Fibroblast of the aortic adventitia (primary cell): Measurements from ENCODE around the gene SMC3. TPM values are rescaled to one million over a fixed set of nuclear protein-coding genes. Genes with fewer than 3 reads are reported as not detected.

ENCODE experiments used
- DNase-seq: peaks from one replicate; pipeline ENCODE4 v3.0.0-alpha.2; 2010; ENCODE audit warnings: low read depth
- H3K4me3 ChIP-seq: 2 replicates; pipeline ENCODE4 v1.5.1; 2011; ENCODE audit warnings: low read depth, mild to moderate bottlenecking, control low read depth, low read length, moderate library complexity
- CTCF ChIP-seq: IDR thresholded peaks from 2 replicates; pipeline ENCODE4 v1.5.1; 2011; ENCODE audit warnings: mild to moderate bottlenecking, low read length, control low read depth, inconsistent platforms; ENCODE audit not compliant: insufficient read depth
- total RNA-seq: library from RNA; depleted of rRNA; stranded (reverse); fragments of >200 nt; gene quantifications from 2 replicates; pipeline ENCODE4 v1.2.3, GENCODE V29; 2012; ENCODE audit warnings: low replicate concordance

The SMC3 gene
- total RNA-seq, 1 donor = 49.3 TPM

GRCh38 chr10:110574420-110574819, 6.9 kb downstream of the SMC3 start:
- no peak for DNase-seq
- TF ChIP-seq CTCF = no peak
- H3K4me3 ChIP-seq = no peak overlapping the region

GRCh38 chr10:110576220-110576619, 8.7 kb downstream of the SMC3 start:
- H3K4me3 ChIP-seq = no peak overlapping the region
- no peak for TF ChIP-seq CTCF
- peak; percentile 87 for DNase-seq

DNA sequence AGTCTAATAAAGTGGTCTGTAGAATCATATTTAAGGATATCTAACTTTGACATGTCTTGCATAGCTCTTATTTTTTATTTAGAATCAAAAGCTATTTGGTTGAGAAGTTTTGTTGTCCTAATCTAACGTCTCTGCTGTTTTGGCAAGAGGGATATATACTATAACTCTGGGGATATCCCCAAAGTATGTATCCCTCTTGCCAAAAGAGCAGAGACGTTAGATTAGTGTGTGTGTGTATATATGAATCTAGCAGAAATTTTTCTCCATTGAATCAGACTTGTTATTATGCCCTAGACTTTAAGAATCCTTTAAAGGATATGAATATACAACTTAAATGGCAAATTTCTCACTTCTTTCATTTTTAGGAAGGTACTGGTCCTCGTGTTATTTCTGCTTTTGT, 9.6 kb downstream of the SMC3 start:
- TF ChIP-seq CTCF = no peak
- H3K4me3 ChIP-seq = no peak overlapping the region
- DNase-seq = peak; percentile 48

DNA sequence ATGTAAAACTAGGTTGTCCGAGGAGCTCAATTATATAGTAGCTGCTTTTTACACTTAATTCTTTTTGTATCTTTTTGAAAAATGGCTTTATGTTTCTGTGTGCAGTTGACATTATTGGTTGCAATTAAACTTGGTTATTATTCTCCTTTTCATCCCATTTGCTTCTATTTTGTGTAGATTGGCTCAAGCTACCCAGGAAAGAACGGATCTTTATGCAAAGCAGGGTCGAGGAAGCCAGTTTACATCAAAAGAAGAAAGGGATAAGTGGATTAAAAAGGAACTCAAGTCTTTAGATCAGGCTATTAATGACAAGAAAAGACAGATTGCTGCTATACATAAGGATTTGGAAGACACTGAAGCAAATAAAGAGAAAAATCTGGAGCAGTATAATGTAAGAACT, 16.5 kb downstream of the SMC3 start:
- DNase-seq = no peak
- no peak for TF ChIP-seq CTCF
- H3K4me3 ChIP-seq = no peak overlapping the region

- DNase-seq = no peak
- TF ChIP-seq CTCF = no peak
- no peak overlapping the region for H3K4me3 ChIP-seq
Measured at GRCh38 chr10:110591760-110592159, 24.3 kb downstream of the SMC3 start.

DNA sequence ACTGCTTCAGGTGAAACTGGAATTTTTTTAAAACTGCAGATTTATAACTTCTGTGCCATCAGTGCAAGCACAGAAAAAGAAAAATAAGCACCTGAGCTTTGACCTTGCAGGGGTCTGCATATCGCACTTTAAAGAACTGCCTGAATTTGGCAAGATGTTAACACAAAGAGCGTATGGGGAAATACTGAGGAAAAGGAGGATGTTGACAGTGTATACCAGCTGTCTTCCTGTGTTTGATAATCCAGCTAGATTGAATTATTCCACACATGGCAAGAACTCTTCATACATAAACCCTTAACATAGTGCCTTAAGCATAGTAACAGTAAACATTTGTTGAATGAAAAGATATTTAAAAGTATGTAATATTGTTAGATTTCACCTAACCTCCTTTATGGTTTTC, 30.0 kb downstream of the SMC3 start:
- no peak for DNase-seq

More for the DNA sequence above, 30.0 kb downstream of the SMC3 start:
- no peak overlapping the region for H3K4me3 ChIP-seq
- TF ChIP-seq CTCF = no peak
